RPMI7951 (cell line): ENCODE measurements around the gene PRKAA2. TPM values are rescaled to one million over a fixed set of nuclear protein-coding genes. Genes with fewer than 3 reads are reported as not detected.

ENCODE experiments used
- DNase-seq: peaks from one replicate; pipeline ENCODE4 v3.0.0-alpha.2; 2012; ENCODE audit warnings: low read depth
- total RNA-seq: library from RNA; depleted of rRNA; stranded (reverse); fragments of >200 nt; shearing (Covaris generic); gene quantifications from 2 replicates; pipeline ENCODE4 v1.2.3, GENCODE V29; 2014; rRNA removed

The PRKAA2 gene
- total RNA-seq, 1 experiment from 2014 or later, result 0.84 TPM

DNA sequence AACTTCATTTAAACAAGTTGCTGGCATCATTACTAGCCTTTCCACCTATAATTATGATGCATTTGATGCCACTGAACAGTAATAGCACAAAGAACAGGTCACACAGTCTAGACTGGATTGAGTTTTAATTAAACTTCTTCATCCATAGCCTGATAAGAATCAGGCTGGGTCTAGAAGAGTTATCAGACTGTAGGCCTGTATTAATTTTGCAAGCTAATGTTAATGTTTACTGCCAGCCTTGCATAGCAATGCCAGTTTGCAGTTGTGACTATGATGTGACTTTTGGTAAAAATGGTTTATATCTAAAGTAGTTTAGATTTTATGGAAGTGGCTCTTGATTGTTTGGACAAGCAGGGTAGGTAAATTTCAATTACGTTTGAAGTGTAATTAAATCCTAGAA is 68.0 kb downstream of the PRKAA2 start:
- DNase-seq, result no peak

DNA sequence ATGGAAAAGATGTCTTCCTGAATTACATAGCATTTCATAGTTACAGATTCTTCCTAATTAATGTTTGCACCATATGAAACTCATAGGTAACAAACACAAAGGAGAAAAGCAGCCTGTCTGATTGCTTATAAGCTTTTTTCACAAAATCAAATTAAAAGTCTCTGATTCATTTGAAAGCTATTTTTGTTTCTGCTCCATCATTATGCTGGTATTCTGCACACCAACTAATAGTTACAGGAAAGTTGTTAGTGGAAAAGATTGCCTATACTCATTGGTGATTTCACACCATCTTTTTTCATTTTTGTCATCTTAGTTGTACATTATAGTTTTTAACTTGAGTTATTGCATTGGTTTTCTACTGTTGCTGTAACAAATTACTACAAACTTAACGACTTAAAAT is 70.0 kb downstream of the PRKAA2 start:
- DNase-seq, result no peak

DNA sequence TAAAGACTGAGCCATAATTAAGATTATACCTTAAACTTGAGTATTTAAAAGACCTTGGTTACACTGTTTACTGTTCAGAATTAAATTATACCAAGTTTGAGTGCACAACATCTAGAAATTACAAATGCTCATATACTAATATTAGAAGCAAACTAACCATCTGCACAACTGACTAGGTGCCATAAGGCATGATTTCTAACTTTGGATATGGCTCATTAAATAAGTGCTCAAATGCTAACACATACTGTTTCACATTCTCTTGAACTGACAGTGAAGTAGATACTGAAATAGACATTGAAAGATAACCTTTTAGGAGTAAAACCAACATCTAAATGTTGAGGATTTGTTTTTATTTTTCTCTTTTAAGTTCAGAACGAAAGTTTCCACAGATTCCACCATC is 74.1 kb downstream of the PRKAA2 start:
- DNase-seq, result no peak

DNA sequence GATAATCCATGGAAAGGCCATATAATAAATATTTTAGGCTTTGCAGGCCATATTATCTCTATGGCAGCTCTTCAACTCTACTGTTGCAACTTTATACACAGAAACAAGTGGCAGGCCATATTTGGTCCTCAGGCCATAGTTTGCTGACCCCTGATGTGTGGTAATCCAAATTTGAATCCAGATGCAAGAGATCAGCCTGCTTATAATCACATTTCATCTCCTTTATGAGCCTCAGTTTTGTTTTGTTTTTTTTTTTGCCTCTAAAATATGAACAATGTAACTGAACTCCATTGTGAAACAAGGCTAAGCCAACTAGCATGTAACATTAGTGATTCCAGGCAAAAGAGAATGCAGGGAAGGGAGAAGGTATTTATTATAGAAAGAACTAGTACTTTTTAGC is 81.6 kb downstream of the PRKAA2 start:
- DNase-seq, result no peak

DNA sequence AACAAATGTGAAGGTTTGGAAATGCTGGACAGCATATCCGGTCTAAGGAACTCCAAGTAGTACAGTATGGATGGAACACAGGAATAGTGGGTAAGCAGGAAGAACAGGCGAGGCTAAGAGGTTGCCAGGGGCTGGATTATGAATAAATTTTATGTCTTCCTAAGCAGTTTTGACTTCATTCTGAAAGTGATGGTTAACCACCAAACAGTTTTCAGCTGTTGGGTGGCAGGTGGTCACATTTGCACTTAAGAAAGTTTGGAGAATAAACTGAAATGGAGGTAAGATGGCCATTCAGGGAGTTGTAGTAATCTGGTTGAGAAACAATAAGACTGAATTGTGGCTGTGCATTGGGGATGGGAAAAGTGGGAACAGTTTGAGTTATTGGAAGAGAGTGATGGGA is 83.8 kb downstream of the PRKAA2 start:
- no peak for DNase-seq

DNA sequence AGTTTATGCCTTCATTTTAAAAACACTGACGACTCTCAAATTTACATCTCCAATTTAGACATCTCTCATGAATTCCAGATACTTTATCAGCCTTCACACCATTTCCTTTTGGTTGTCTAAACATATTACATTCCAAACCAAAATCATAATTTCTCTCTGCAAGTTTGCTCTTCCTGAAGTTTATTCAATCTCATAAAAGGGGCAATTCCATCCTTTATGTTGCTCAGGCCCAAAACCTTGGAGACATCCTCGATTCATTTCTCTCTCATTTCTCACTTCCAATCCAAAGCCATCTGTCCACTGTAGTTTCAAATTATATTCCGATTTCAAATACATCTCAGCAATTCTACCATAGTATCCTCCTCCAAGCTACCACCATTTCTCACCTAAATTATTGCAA is 100.1 kb downstream of the PRKAA2 start:
- DNase-seq, result no peak

DNA sequence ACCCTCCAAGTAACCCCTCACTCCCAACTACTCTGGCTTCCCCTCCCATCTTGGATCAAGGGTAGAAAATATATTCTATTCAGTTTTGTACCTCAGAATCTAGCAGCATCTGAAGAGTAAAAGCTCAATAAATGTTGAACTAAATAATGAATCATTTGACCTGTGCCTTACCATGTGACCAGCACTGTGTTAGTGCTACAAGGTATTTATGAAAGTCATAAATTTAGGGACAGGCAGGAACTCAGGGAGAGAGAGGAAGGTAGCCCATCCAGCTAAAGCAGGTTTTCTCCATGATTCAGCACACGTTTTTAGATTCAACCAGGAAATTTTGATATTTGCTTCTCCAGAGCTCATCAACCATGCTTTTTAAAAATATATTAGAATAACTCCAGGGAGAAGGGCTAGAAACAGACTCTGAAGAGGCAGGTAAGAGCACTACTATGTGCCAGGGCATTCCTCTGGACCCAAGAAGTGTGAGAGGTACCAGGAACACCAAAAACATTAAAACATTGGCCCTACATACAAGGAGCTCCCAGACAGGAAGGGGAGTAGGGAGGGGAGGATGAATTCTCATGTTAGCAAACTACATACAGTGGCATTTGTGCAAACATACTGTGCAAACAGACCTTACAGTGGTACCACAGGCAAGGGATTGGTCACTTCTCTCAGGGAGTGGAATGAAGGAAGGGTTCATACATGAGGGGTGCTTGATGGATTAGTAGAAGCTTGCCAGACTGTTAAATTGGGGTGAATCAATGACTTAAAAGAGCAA is 109.8 kb downstream of the PRKAA2 start:
- no peak for DNase-seq

DNA sequence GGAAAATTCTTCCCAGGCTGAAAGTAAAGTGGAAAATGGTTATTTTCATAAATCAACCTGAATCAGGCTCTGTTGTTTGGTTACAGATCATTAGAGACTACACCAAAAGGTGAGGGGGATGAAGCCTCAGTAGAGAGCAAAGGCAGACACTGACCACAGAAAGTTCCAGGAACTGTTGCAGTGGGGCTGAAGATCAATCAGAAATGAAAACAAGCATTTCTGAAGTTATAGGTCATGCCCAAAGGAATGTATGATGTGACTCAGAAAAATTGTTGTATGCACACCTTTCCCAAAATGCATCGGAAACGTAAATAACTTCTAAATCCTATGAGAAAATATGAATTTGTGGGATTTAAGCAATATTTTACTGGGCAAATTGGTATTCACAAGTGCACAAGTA is 110.8 kb downstream of the PRKAA2 start:
- DNase-seq, result no peak

DNA sequence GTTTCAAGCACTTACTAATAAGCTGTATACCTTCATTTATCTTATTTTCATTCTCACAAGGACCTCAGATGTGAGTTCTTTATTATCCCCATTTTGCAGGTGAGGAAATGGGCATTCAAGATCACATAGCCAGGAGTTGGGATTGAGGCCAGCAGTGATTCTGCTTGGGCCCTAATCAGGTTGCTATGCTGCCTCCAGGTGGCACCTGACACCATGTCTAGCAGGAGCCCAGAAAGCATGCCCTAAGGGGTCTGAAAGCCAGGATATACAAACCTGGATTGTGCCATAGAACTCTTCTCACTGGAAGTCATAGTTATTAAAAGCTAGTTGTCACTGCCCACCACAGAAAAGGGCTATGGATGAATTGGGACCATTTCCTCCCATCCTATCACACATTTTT is 113.0 kb downstream of the PRKAA2 start:
- DNase-seq, result peak; percentile 16

DNA sequence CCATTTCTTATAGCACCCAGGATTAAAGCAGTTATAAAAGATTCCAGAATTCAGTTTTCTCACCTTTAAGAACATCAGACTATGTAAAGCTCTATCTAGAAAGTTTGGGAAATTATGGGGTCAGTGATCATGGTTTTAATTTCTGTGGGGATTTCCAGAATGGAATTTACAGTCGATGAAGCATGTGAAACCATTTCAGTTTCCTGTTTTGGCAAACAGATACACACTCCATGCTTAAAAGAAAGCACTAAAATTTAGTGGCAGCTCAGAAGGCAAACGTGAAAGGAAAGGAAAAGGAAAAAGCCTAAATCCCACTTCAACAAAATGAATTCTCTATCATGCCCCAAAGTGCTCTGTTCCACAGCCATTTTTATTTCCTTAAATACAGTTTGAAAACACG is 113.7 kb downstream of the PRKAA2 start:
- no peak for DNase-seq

Other genes with a start within 250 kb of the PRKAA2 start
- gene PLPP3, start 65.8 kb upstream of the PRKAA2 start, total RNA-seq, result 14.2 and 19.7 TPM in 2 replicates
- gene FYB2, start 174.1 kb downstream of the PRKAA2 start, total RNA-seq, result not detected in 2 replicates
- gene C8A, start 209.5 kb downstream of the PRKAA2 start, total RNA-seq, result not detected in 2 replicates